NK-92 (cell line): ENCODE data around the gene UBASH3B.
"Not testable (repeated sequence)": the region's sequence is repeated elsewhere in the genome, so short reads cannot be mapped to it uniquely, and the experiment has no call there.

Experiments
- DNase-seq: peaks from one replicate; lab custom pipeline; 2025; ENCODE audit not compliant: unreplicated experiment; lab: John Stamatoyannopoulos, UW

The UBASH3B gene

GRCh38 chr11:122655527-122656072, at the start of gene UBASH3B:
Gene UBASH3B (plus strand): TSS chr11:122655722. CDS start chr11:122656050, 328 bp downstream.
- no peak for DNase-seq

GRCh38 chr11:122607162-122607561, 48.4 kb upstream of the UBASH3B start:
- not testable (repeated sequence) for DNase-seq

GRCh38 chr11:122612123-122612824, 43.2 kb upstream of the UBASH3B start:
- no peak for DNase-seq

GRCh38 chr11:122616718-122617117, 38.8 kb upstream of the UBASH3B start:
- DNase-seq = no peak

GRCh38 chr11:122617297-122617696, 38.2 kb upstream of the UBASH3B start:
- DNase-seq = no peak

- no peak for DNase-seq
These were observed 37.6 kb upstream of the UBASH3B start for GRCh38 chr11:122617926-122618325.

- DNase-seq = no peak
These were observed 36.6 kb upstream of the UBASH3B start for GRCh38 chr11:122618927-122619326.

GRCh38 chr11:122619757-122620156, 35.8 kb upstream of the UBASH3B start:
- no peak for DNase-seq

- not testable (repeated sequence) for DNase-seq
These were observed 30.0 kb upstream of the UBASH3B start for GRCh38 chr11:122625501-122625900.

- no peak for DNase-seq
These were observed 29.4 kb upstream of the UBASH3B start for GRCh38 chr11:122625976-122626665.

- no peak for DNase-seq
These were observed 27.8 kb upstream of the UBASH3B start for GRCh38 chr11:122627745-122628144.

GRCh38 chr11:122628810-122629555, 26.5 kb upstream of the UBASH3B start:
- no peak for DNase-seq

- DNase-seq = no peak
These were observed 23.2 kb upstream of the UBASH3B start for GRCh38 chr11:122632181-122632824.

GRCh38 chr11:122633219-122633829, 22.2 kb upstream of the UBASH3B start:
- no peak for DNase-seq

- no peak for DNase-seq
These were observed 21.0 kb upstream of the UBASH3B start for GRCh38 chr11:122634501-122634900.

- no peak for DNase-seq
These were observed 18.0 kb upstream of the UBASH3B start for GRCh38 chr11:122637541-122637940.

GRCh38 chr11:122642472-122642922, 13.0 kb upstream of the UBASH3B start:
- no peak for DNase-seq

GRCh38 chr11:122642971-122643370, 12.6 kb upstream of the UBASH3B start:
- no peak for DNase-seq

GRCh38 chr11:122645847-122646246, 9.7 kb upstream of the UBASH3B start:
- DNase-seq = no peak

- DNase-seq = no peak
These were observed 8.8 kb upstream of the UBASH3B start for GRCh38 chr11:122646549-122647340.
